CD4-positive, alpha-beta T cell (primary cell): ENCODE results near the gene DIAPH2. TPM values are rescaled to one million over a fixed set of nuclear protein-coding genes. Genes with fewer than 3 reads are reported as not detected.
A peak's percentile ranks its signal among the peaks of the same experiment; 100 is the strongest.
"Not testable (repeated sequence)": the region's sequence is repeated elsewhere in the genome, so short reads cannot be mapped to it uniquely, and the experiment has no call there.

ENCODE experiments used
- ATAC-seq: fragments of 200-7000 bp; cut with Tn5 transposase; one replicate; pipeline ENCODE4 v1.10.0; 2022; ENCODE audit warnings: mild to moderate bottlenecking; ENCODE audit not compliant: poor library complexity
- CTCF ChIA-PET: fragments of 350-600 bp; sonication (Branson Sonifier 250); formaldehyde crosslinking; loops from one replicate; lab custom pipeline; 2021; ENCODE audit warnings: antibody characterized with exemption, inconsistent platforms; lab: Charles Lee
- POLR2A ChIA-PET: fragments of 350-600 bp; sonication (Branson Sonifier 250); formaldehyde crosslinking; loops from one replicate; lab custom pipeline; 2021; ENCODE audit warnings: antibody characterized with exemption, inconsistent platforms; lab: Charles Lee
- DNase-seq, 14 experiments: peaks; one replicate each; pipeline ENCODE4 v3.0.0-alpha.2; 2013 to 2020; ENCODE audit warnings: mixed read lengths in 2 of 14
- H3K27ac ChIP-seq, 2 donors: one replicate each; pipeline versions ENCODE4 v1.5.1 to v1.7.0; 2013; ENCODE audit warnings: low read length in 2 of 2, low read depth in 1 of 2, mild to moderate bottlenecking in 1 of 2
- H3K27me3 ChIP-seq, 2 experiments: 1 replicate in 1 of 2; 2 replicates in 1 of 2; pipeline versions ENCODE4 v1.6.1 to v1.7.0; 2013; ENCODE audit warnings: low read length in 2 of 2, control low read depth in 1 of 2, mild to moderate bottlenecking in 1 of 2, moderate library complexity in 1 of 2; ENCODE audit not compliant: insufficient read depth in 2 of 2, control insufficient read depth in 1 of 2
- H3K36me3 ChIP-seq: one replicate; pipeline ENCODE4 v1.6.1; 2013; ENCODE audit warnings: low read length, control low read depth; ENCODE audit not compliant: insufficient read depth
- H3K4me1 ChIP-seq: one replicate; pipeline ENCODE4 v1.6.1; 2013; ENCODE audit warnings: low read length, control low read depth; ENCODE audit not compliant: insufficient read depth
- H3K4me3 ChIP-seq: one replicate; pipeline ENCODE4 v1.5.1; 2013; ENCODE audit warnings: mild to moderate bottlenecking, low read length, moderate library complexity
- H3K9me3 ChIP-seq, 2 experiments: 1 replicate in 1 of 2; 2 replicates in 1 of 2; pipeline versions ENCODE4 v1.6.1 to v1.7.0; 2013; ENCODE audit warnings: low read length in 2 of 2, mild to moderate bottlenecking in 2 of 2, control low read depth in 1 of 2, moderate library complexity in 1 of 2; ENCODE audit not compliant: control insufficient read depth in 1 of 2, insufficient read depth in 1 of 2
- H3K27ac Mint-ChIP-seq: one replicate; pipeline ENCODE4 v1.8.0; 2020; ENCODE audit warnings: mixed read lengths
- H3K27me3 Mint-ChIP-seq: one replicate; pipeline ENCODE4 v1.8.0; 2021; ENCODE audit warnings: mixed read lengths
- H3K36me3 Mint-ChIP-seq: one replicate; pipeline ENCODE4 v1.8.0; 2021; ENCODE audit warnings: low read depth, mixed read lengths
- H3K4me1 Mint-ChIP-seq: one replicate; pipeline ENCODE4 v1.8.0; 2021; ENCODE audit warnings: low read depth, mixed read lengths
- H3K4me3 Mint-ChIP-seq: one replicate; pipeline ENCODE4 v1.8.0; 2020; ENCODE audit warnings: mild to moderate bottlenecking, mixed read lengths
- H3K9me3 Mint-ChIP-seq: one replicate; pipeline ENCODE4 v1.8.0; 2020; ENCODE audit warnings: mixed read lengths
- CTCF ChIP-seq: fragments of 200-600 bp; IDR thresholded peaks from one replicate; pipeline ENCODE4 v1.8.0; 2022; ENCODE audit warnings: antibody characterized with exemption, mild to moderate bottlenecking
- intact Hi-C, 2 experiments: fragments of 100-400 bp; cut with DNase I in 1 of 2; cut with micrococcal nuclease in 1 of 2; formaldehyde crosslinking; loops; one replicate each; pipeline versions ENCODE4 v1.15.1 to v1.9.0; 2023 to 2025; cut with DNase I, micrococcal nuclease
- total RNA-seq, 174 experiments: library from RNA in 2 of 174; stranded (reverse) in 2 of 174; gene quantifications; one replicate each; pipeline ENCODE4 v1.2.3 and lab custom pipeline; 2021 to 2026

DIAPH2 gene
- total RNA-seq, 2 experiments from 2014 or later: 11.4 to 11.7 TPM

GRCh38 chrX:96722781-96723180 is 38.1 kb downstream of the DIAPH2 start:
- H3K4me1 Mint-ChIP-seq: no peaks in the 10 kb centered on the region
- H3K27ac Mint-ChIP-seq: no peak overlapping the region
- H3K4me3 Mint-ChIP-seq: no peak overlapping the region
- intact Hi-C loops: no loop called here
- H3K9me3 ChIP-seq: no peaks in the 10 kb centered on the region
- POLR2A ChIA-PET: no interaction called here
- peak in 2 of 14 experiments; percentile 4 to 13 for DNase-seq
- H3K27me3 Mint-ChIP-seq: no peaks in the 10 kb centered on the region
- no peaks in the 10 kb centered on the region for H3K9me3 Mint-ChIP-seq
- H3K36me3 Mint-ChIP-seq: no peaks in the 10 kb centered on the region
- H3K4me3 ChIP-seq: no peak overlapping the region
- CTCF ChIA-PET: no interaction called here
- no peak for TF ChIP-seq CTCF
- no peaks in the 10 kb centered on the region for H3K27me3 ChIP-seq
- ATAC-seq: no peak
- no peaks in the 10 kb centered on the region for H3K4me1 ChIP-seq
- no peak overlapping the region for H3K27ac ChIP-seq
- H3K36me3 ChIP-seq: no peaks in the 10 kb centered on the region

- Histone ChIP-seq H3K27me3 (no peaks in the 10 kb centered on the region), H3K4me1 (no peaks in the 10 kb centered on the region), H3K36me3 (no peaks in the 10 kb centered on the region), H3K27ac (no peak overlapping the region), H3K4me3 (no peak overlapping the region), H3K9me3 (no peaks in the 10 kb centered on the region)
- no peaks in the 10 kb centered on the region for H3K27me3 Mint-ChIP-seq
- CTCF ChIA-PET: no interaction called here
- H3K9me3 Mint-ChIP-seq: no peaks in the 10 kb centered on the region
- no peak overlapping the region for H3K27ac Mint-ChIP-seq
- ATAC-seq (no peak), DNase-seq (no peak)
- POLR2A ChIA-PET: no interaction called here
- no peak for TF ChIP-seq CTCF
- intact Hi-C loops: no loop called here
- H3K4me3 Mint-ChIP-seq: no peak overlapping the region
- H3K36me3 Mint-ChIP-seq: no peaks in the 10 kb centered on the region
- no peaks in the 10 kb centered on the region for H3K4me1 Mint-ChIP-seq
These were observed 44.4 kb downstream of the DIAPH2 start for GRCh38 chrX:96729053-96729452.

GRCh38 chrX:96729868-96730643 is 45.4 kb downstream of the DIAPH2 start:
- ATAC-seq: no peak
- Histone ChIP-seq H3K27me3 (no peaks in the 10 kb centered on the region), H3K27ac (no peak overlapping the region), H3K4me1 (no peaks in the 10 kb centered on the region), H3K9me3 (no peaks in the 10 kb centered on the region), H3K4me3 (no peak overlapping the region), H3K36me3 (no peaks in the 10 kb centered on the region)
- intact Hi-C loops: no loop called here
- ChIA-PET CTCF (no interaction called here), POLR2A (no interaction called here)
- Mint-ChIP-seq H3K27ac (no peak overlapping the region), H3K9me3 (no peaks in the 10 kb centered on the region), H3K4me1 (no peaks in the 10 kb centered on the region), H3K4me3 (no peak overlapping the region), H3K36me3 (no peaks in the 10 kb centered on the region), H3K27me3 (no peaks in the 10 kb centered on the region)
- TF ChIP-seq CTCF: no peak
- no peak for DNase-seq

GRCh38 chrX:96731000-96731399 is 46.4 kb downstream of the DIAPH2 start:
- ATAC-seq, H3K36me3 ChIP-seq, CTCF ChIA-PET, H3K4me1 ChIP-seq, H3K4me3 Mint-ChIP-seq, POLR2A ChIA-PET, H3K27ac Mint-ChIP-seq, H3K9me3 Mint-ChIP-seq, DNase-seq, H3K4me1 Mint-ChIP-seq, H3K27me3 ChIP-seq, H3K27me3 Mint-ChIP-seq, H3K9me3 ChIP-seq, intact Hi-C loops, H3K36me3 Mint-ChIP-seq, H3K27ac ChIP-seq, H3K4me3 ChIP-seq: not testable (repeated sequence)
